GM21619 (cell line): ENCODE data around the gene MME.

ENCODE experiments used
- ATAC-seq: cut with Tn5 transposase; IDR thresholded peaks from one replicate; pipeline ENCODE4 v1.9.1; 2021; ENCODE audit not compliant: unreplicated experiment

The MME gene

GRCh38 chr3:155230382-155230781 is 150.3 kb downstream of the MME start:
- ATAC-seq = no peak

DNA sequence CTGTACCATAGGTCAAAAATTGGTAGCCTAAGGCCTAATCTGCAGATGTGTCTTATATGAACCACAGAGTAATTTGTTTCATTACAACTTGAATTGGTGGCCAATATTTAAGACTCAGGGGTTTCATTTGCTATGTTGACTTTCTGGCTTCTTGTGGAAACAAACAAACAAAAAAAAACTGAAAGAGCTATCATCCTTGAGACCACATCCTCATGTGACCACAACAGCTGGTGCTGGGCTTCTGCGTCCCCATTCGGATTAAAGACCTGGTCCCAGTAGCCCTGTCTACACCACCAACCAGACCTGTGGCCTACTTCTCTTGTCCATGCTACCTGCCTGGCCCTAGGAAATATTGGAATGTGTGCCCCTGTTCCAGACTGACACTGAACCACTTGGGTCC is 151.7 kb downstream of the MME start:
- peak; percentile 43 for ATAC-seq

DNA sequence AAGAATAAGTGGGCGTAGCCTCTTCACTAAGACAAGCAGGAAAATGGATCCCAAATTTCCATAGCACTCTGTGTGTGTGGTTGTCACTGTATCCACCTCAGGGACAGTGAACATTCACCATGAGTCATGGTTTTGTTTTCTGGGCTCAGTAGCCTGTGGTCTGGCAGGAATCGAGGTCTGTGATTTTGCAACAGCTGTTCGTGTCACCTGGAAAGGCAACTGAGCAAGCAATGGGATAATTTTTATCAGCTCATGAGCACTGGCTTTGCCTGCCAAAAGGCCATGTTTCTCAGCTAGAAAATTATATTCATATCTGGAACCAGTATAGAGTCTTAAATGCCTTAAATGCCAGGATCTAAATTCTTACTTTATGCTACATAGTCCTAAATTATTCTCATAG is 152.5 kb downstream of the MME start:
- ATAC-seq = no peak

DNA sequence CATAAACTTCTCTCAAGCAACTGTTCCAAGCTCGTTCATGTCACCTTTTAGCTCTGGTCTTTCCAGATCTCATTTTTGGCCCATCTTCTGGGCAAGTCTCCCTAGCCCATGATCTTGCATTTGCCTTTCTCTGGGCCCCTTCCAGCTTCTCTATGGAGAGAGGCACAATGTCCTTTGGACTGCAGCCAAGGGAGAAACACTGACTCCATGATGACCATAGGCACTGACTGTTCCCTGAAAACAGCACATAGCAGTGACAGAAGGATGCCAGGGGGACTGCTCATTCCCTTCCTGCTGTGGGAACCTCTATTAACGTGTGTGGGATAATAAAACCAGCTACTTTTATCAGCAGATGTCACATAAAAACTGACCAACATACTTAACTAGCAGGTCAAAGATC is 153.1 kb downstream of the MME start:
- no peak for ATAC-seq
